Measurements from ENCODE around the gene SAFB2. TPM values are rescaled to one million over a fixed set of nuclear protein-coding genes. Genes with fewer than 3 reads are reported as not detected.

The SAFB2 gene
- total RNA-seq, 4 donors from 2014 or later: 64.0 to 283 (median 124) TPM

GRCh38 chr19:5588441-5588840 is 34.1 kb downstream of the SAFB2 start:
- 83 to 87% methylated on average over 2 to 10 of the region's 10 CpGs for WGBS, 2 donors (ENCODE audit: low coverage in 1 of 2)

GRCh38 chr19:5587661-5588060 is 34.9 kb downstream of the SAFB2 start:
- WGBS, 2 donors (ENCODE audit: low coverage in 1 of 2): 87% methylated on average over 23 of the region's 23 CpGs; no CpG with 5 or more reads in 1 of the 2 donors
- Histone ChIP-seq H3K36me3 (peaks cover 0 to 52% (median 25%) of the 10 kb centered on the region in 4 donors), H3K27me3 (no peaks in the 10 kb centered on the region), H3K9me3 (no peaks in the 10 kb centered on the region), H3K4me1 (peaks cover 3 to 11% (median 9%) of the 10 kb centered on the region in 4 donors), H3K27ac (no peak overlapping the region), H3K4me3 (no peak overlapping the region)
- in situ Hi-C loops (cut with MboI; ENCODE audit: low pct_ligation_motif_present in 1 of 4, low pct_unique_long_range_greater_than_20kb in 1 of 4, low sequenced_read_pairs in 3 of 4): loop anchor here in 1 of 4 donors (25.0 kb wide), 1 partner anchor 525 kb away; no protein-coding TSS in a partner anchor
- TF ChIP-seq CTCF (IDR thresholded peaks at IDR 0.05) (no peak), POLR2AphosphoS5 (IDR thresholded peaks at IDR 0.05) (no peak), EP300 (IDR thresholded peaks at IDR 0.05; ENCODE audit: low read depth) (no peak), POLR2A (IDR thresholded peaks at IDR 0.05) (no peak)
- intact Hi-C loops (cut with DNase I; ENCODE audit: low total_unique reads): no loop called here
- no peak for DNase-seq

More at GRCh38 chr19:5588441-5588840, 34.1 kb downstream of the SAFB2 start:
- no peak for TF ChIP-seq POLR2AphosphoS5 (IDR thresholded peaks at IDR 0.05)
- no peak for TF ChIP-seq POLR2A (IDR thresholded peaks at IDR 0.05)
- TF ChIP-seq CTCF (IDR thresholded peaks at IDR 0.05): no peak
- TF ChIP-seq EP300 (IDR thresholded peaks at IDR 0.05; ENCODE audit: low read depth): no peak
- H3K9me3 ChIP-seq: no peaks in the 10 kb centered on the region
- H3K27me3 ChIP-seq: no peaks in the 10 kb centered on the region
- H3K27ac ChIP-seq: no peak overlapping the region
- H3K4me1 ChIP-seq: peaks cover 3 to 11% (median 9%) of the 10 kb centered on the region in 4 donors
- no peak for DNase-seq
- intact Hi-C loops (cut with DNase I; ENCODE audit: low total_unique reads) (no loop called here), in situ Hi-C loops (cut with MboI; ENCODE audit: low pct_ligation_motif_present in 1 of 4, low pct_unique_long_range_greater_than_20kb in 1 of 4, low sequenced_read_pairs in 3 of 4) (loop anchor here in 1 of 4 donors (25.0 kb wide), 1 partner anchor 526 kb away; no protein-coding TSS in a partner anchor)
- H3K36me3 ChIP-seq: peaks cover 0 to 59% (median 31%) of the 10 kb centered on the region in 4 donors
- no peak overlapping the region for H3K4me3 ChIP-seq

GRCh38 chr19:5587071-5587455 is 35.5 kb downstream of the SAFB2 start:
- intact Hi-C loops (cut with DNase I; ENCODE audit: low total_unique reads): no loop called here
- in situ Hi-C loops (cut with MboI; ENCODE audit: low pct_ligation_motif_present in 1 of 4, low pct_unique_long_range_greater_than_20kb in 1 of 4, low sequenced_read_pairs in 3 of 4): loop anchor here in 1 of 4 donors (25.0 kb wide), 1 partner anchor 525 kb away; no protein-coding TSS in a partner anchor

More at GRCh38 chr19:5587071-5587455, 35.5 kb downstream of the SAFB2 start:
- WGBS, 2 donors (ENCODE audit: low coverage in 1 of 2): 90 to 94% methylated on average over 4 to 16 of the region's 16 CpGs
- H3K4me3 ChIP-seq: no peak overlapping the region
- peaks cover 3 to 11% (median 9%) of the 10 kb centered on the region in 4 donors for H3K4me1 ChIP-seq
- DNase-seq: no peak
- no peaks in the 10 kb centered on the region for H3K9me3 ChIP-seq
- TF ChIP-seq POLR2A (IDR thresholded peaks at IDR 0.05) (no peak), EP300 (IDR thresholded peaks at IDR 0.05; ENCODE audit: low read depth) (no peak), POLR2AphosphoS5 (IDR thresholded peaks at IDR 0.05) (no peak), CTCF (IDR thresholded peaks at IDR 0.05) (no peak)
- peaks cover 0 to 46% (median 22%) of the 10 kb centered on the region in 4 donors for H3K36me3 ChIP-seq
- H3K27ac ChIP-seq: no peak overlapping the region
- H3K27me3 ChIP-seq: no peaks in the 10 kb centered on the region
